GM18526 (cell line): ENCODE measurements around the gene RAF1.

ENCODE experiments used
- POLR2A ChIP-seq: IDR thresholded peaks from 3 replicates; pipeline ENCODE4 v1.6.1; 2011; ENCODE audit not compliant: insufficient read length; ENCODE audit errors: extremely low read depth

Gene RAF1

DNA sequence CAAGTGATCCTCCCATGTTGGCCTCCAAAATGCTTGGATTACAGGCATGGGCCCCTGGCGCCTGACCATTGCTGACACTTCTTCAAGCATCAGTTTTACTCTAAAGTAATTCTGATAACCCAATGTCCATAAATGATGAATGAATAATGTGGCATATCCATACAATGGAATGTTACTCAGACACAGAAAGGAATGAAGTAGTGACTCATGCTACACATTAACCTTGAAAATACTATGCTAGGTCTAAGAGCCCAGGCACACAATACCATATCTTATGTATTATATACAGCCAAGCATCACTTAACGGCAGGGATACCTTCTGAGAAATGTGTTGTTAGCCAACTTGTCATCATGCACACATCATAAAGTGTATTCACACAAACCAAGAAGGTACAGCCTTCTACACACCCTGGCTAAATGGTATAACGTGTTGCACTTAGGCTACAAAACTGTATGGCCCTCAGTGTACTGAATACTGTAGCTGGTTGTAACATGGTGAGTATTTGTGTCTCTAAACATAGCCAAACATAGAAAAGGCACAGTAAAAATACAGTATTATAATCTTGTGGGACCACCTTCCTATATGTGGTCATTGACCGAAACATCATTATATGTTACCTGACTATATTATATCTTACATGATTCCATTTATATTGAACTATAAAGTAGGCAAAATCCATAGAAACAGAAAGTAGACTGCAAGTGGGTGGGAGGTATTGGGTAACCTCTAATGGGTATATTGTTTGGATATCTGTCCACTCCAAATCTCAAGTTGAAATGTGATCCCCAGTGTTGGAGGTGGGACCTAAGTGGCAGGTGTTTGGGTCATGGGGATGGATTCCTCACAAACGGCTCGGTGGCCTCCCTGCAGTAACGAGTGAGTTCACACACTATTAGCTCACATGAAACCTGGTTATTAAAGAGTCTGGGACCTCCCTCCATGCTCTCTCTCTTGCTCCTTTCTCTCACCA is 75.6 kb downstream of the RAF1 start:
- TF ChIP-seq POLR2A: no peak

DNA sequence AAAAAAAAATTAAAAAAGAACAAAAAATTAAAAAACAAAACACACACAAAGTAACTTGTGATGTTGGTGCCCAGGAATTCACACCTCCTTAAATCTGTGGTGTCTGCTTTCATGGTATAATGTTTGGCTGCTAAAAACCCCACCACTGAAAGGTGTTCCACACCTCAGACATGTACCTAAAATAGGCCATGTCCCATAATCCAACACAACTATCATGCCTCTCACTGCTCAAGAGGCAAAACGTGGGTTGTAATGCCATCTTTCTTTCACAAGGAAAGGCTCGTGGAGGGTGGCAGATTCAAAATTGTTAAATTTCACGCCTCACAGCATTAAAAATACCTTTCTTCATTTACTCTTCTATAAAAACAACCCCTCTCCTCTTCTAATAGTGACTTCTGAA is 77.5 kb downstream of the RAF1 start:
- no peak for TF ChIP-seq POLR2A

DNA sequence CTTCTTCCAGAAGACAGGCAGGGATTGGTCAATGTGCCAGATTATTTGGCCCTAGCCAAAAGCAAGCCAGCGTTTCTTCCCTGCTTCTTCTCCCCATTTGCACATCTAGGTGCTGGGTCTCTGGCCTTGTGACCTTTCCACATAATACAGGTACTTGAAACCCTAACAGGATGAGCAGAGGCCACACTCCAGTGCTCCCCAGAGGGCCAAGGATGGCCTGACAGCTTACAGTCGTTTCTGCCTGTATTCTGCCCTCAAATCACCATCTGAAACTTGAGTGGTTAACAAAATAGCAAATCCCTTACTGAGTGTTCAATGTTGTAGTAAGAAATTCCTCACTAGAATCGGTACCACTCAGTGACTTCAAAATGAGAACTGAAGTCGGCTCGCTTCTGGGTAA is 77.9 kb downstream of the RAF1 start:
- no peak for TF ChIP-seq POLR2A

DNA sequence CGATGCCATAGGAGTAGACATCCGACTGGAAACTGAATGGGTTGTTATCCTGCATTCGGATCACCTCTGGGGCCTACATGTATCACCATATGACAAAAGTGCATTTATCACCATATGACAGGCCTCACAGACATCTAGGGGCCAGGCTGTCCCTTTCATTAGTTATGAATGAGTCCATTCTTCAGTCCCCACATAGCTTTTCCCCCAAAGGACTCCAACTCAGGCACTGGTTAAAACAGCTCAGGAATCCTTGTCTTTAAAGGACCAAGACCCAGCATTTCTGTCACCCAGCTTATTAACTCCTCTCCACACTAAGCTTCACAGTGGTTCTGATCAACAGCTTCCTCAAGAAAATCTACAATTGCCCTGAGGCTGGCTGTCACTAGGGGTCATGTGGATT is 78.7 kb downstream of the RAF1 start:
- TF ChIP-seq POLR2A: no peak

DNA sequence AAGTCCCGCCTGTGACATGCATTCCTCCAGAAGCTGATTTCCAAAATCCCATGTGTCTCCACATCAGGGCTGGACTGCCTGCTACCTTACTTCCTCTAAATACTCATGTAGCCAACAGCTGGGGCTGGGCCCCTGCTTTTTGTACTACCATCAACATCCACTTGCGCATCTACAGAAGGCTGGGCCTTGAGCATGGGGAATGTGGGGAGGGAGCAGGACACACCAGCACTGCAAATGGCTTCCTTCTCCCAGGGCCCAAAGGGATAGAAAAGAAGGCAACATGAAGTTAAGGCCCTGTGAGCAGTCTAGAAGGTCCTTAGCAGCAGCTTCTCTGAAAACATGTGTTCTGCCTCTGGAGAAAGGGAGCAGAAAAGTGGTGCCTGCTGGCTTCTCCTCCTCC is 79.8 kb downstream of the RAF1 start:
- no peak for TF ChIP-seq POLR2A

DNA sequence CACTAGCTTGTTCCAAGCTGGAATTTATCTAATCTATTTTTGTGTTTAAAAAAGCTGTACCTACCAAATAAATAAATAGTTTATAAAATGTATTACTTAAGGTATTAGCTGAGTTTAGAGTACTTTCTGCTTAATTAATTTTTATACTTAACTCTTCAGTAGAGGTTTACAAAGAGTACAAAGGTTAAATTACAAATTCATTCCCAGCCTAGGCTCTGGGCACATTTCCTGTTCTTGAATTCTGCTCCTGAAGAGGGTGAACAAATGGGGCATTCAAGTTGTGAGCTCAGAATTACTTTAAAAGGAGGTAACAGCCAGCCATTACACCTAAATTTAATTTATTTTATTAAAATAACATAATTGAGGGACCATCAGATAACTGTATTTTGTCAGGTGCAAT is 80.6 kb downstream of the RAF1 start:
- TF ChIP-seq POLR2A: no peak

DNA sequence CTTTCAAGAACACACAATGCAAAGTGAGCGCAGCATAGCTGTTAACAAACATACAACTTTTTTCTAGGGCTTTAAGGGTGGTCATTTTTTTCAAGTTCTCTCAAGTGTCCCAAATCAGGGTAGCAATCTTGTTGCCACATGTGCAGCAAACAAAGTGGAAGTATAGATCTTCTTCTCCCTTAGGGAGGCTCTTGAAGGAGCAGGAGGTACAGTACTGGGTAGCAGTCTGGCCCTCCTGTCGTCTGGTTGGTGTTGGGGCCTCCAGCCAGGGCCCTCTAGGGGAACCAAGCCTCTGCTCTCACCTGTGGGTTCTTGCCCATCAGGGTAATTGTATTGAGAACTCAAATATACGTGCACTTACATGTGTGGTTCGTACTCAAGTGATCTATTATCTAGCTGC is 81.2 kb downstream of the RAF1 start:
- no peak for TF ChIP-seq POLR2A

DNA sequence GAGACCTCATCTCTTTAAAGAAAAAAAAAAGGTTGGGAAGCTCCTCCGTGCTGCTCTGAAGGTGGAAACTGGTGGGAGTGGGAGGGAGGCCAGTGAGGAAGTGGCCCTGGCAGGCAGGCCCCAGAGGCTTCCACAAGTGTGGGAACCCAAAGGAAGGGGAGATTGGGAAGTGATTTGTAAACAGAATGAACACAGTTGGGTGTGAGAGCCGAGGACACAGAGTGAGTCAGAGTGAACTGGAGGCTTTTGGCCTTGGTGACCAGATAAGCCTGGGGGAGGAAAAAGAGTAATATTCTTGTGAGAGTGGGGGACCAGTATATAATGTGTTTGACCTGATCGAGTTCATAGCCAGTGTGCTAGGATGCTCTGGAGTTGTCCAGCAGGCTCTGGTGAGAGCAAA is 84.0 kb downstream of the RAF1 start:
- TF ChIP-seq POLR2A: no peak

DNA sequence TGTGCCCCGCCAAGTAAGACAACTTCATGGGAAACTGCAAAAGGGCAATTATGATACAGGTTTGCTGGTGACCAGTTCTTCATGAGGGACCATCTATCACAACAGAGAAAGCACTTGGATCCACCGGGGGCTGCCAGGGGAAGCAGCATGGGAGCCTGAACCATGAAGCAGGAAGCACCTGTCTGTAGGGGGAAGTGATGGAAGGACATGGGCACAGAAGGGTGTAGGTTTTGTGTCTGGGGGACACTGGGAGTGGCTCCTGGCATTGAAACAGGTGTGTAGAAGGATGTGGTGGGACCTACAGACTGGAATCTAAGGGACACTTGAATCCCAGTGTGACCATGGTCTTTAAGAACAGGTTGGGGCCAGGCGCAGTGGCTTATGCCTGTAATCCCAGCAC is 84.5 kb downstream of the RAF1 start:
- TF ChIP-seq POLR2A: no peak

DNA sequence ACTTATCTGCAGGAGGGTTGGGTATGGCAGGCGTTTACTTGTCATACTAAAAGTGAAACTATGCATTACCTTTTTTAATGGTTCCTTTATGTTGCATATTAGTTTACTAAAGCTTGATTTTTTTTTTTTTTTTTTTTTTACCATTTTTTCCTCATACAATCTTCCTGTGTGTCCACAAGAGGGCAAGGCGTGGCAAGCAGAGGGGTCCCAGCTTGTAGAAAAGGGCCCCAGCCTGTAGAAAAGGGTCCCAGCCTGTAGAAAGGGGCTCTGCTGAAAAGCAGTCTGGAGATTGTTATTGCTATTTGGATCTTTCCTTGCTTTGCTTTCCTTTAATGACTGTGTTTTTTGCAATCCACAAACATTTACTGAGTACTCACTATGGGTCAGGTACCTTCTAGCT is 85.2 kb downstream of the RAF1 start:
- TF ChIP-seq POLR2A: no peak

DNA sequence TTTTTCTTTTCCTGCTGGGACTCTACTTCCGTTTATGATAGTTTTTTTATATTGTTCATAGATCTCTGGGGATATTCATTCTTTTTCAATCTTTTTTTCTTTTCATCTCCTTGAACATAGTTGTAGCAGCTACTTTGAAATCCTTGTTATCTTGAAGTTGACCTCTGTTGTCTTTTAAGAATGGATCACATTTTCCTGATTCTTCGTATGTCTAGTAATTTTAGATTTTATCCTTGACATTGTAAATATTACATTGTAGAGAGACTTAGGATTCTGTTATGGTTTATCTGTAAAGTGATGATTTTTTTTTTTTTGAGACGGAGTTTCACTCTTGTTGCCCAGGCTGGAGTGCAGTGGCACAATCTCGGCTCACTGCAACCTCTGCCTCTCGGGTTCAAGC is 86.5 kb downstream of the RAF1 start:
- no peak for TF ChIP-seq POLR2A

DNA sequence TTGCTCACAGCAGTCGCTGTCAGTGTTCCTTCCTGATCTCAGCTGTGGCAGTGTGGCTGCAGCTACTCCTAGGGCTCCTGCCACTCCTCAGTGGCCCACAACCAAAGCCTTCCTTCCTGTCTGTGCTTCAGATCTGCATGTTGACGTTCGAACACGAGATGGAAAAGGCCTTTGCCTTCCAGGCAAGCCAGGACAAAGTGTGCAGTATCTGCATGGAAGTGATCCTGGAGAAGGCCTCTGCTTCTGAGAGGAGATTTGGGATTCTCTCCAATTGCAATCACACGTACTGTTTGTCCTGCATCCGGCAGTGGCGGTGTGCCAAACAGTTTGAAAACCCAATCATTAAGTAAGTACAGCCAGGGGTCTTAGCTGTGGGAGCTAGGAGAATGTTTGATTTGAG is 89.3 kb downstream of the RAF1 start:
- TF ChIP-seq POLR2A: no peak

DNA sequence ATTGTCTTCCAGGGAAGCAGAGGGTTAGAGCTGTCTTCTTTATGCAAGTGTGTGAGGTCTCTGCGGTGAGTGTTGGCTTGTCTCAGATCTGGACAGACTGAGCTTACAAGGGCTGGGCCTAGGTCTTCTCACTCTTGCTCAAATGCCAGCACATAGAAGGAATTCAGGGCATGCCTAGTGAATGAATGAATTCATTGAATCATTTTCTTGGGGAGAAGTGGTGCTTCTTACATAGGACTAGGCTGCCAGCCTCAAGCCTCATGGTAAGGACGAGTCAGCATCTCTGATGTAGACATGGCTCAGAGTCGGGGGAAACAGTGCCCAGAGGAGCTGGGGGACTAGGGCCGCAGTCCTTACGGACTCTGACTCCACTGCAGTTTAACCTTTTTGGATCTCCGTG is 89.8 kb downstream of the RAF1 start:
- TF ChIP-seq POLR2A: no peak

DNA sequence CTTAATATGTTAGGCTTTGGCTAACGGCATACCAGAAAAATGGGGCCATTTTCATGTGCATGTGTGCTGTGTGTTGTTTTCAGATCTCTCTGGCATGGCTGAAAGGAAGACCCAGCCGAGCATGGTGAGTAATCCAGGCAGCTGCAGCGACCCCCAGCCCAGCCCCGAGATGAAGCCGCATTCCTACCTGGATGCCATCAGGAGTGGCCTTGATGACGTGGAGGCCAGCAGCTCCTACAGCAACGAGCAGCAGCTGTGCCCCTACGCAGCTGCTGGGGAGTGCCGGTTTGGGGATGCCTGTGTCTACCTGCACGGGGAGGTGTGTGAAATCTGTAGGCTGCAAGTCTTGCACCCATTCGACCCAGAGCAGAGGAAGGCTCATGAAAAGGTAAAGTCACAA is 91.9 kb downstream of the RAF1 start:
- TF ChIP-seq POLR2A: no peak

DNA sequence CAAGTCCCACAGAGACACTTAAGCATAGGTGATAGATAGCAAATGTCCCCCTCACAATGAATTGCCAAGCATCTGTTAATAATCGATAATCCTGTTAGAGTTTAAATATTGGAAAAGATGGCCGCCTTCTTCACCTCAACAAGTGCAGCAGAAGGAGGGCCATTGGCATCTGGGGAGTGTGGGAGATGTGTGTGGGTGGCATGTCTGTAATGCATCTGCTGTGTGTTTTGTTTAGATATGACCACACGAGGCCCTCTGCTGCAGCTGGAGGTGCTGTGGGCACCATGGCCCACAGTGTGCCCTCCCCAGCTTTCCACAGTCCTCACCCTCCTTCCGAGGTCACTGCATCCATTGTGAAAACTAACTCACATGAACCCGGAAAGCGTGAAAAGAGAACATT is 94.1 kb downstream of the RAF1 start:
- TF ChIP-seq POLR2A: no peak

DNA sequence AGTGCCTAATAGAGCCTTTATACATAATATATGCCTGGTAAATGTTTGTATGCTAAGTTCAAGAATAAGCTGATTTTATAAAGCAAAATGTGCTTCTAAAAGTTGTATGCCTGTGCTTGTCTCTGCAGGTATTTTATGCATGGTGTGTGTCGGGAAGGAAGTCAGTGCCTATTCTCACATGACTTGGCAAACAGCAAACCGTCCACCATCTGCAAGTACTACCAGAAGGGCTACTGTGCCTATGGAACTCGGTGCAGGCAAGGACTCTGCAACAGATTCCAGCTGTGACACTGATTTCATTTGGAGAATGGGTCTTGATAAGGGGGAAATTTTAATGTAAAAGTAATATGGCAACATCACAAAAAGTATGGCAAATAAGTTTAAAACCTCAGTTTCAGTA is 95.2 kb downstream of the RAF1 start:
- no peak for TF ChIP-seq POLR2A

DNA sequence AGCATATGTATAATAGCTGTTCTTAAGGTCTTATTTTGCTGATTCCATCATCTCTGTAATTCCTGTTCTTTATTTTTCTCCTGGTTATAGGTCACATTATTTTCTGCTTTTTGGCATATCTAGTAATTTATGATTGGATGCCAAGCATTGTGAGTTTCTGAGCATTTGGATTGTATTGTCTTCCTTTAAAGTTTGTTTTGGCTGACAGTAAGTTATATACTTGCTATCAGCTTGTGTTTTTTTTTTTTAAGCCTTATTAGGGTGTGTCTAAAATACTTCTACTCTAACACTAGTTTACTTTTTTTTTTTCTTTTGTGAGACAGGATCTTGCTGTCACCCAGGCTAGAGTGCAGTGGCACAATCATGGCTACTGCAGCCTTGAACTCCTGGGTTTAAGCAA is 96.9 kb downstream of the RAF1 start:
- TF ChIP-seq POLR2A: no peak

DNA sequence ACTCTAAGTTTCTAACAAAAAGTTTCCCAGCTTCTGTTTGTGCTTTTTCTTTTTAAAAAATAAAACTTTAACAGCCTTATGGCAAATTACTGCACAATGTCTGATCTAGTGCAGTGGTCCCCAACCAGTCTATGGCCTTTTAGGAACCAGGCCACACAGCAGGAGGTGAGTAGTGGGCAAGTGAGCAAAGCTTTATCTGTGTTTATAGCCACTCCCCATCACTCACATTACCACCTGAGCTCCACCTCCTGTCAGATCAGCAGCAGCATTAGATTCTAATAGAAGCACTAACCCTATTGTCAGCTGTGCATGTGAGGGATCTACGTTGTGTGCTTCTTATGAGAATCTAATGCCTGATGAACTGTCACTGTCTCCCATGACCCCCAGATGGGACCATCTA is 101.5 kb downstream of the RAF1 start:
- no peak for TF ChIP-seq POLR2A

DNA sequence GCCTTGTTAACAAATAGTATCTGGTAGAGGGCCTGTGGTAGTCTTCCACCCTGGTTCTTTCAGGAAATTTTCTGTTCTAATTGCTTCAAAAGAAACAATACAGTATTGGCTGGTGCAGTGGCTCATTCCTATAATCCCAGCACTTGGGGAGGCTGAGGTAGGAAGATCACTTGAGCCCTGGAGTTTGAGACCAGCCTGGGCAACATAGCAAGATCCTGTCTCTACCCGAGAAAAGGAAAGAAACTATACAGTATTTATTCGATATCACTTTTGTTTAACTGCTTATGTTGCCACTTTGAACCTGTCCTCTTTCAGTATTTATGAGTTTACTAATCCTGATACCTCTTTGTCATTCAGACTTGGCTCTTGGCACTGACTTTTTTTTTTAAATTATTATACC is 102.5 kb downstream of the RAF1 start:
- no peak for TF ChIP-seq POLR2A
